Motor neuron (in vitro differentiated cells): ENCODE data around the gene STMN1. TPM values are rescaled to one million over a fixed set of nuclear protein-coding genes. Genes with fewer than 3 reads are reported as not detected.
"Not testable (repeated sequence)": the region's sequence is repeated elsewhere in the genome, so short reads cannot be mapped to it uniquely, and the experiment has no call there.

Source experiments
- ATAC-seq, 8 experiments: fragments of 200-7000 bp; cut with Tn5 transposase; replicated peaks in 6 of 8; 2 replicates each; pipeline ENCODE4 v1.8.0; 2021; ENCODE audit warnings: mild to moderate bottlenecking in 8 of 8, moderate library complexity in 8 of 8
- H3K27ac ChIP-seq, 2 donors: fragments of 250-450 bp; sonication (Bioruptor Pico); 2 replicates each; pipeline ENCODE4 v1.9.0; 2021; ENCODE audit warnings: antibody characterized with exemption in 2 of 2, mild to moderate bottlenecking in 2 of 2, moderate library complexity in 1 of 2
- H3K4me1 ChIP-seq, 2 donors: fragments of 250-450 bp; sonication (Bioruptor Pico); replicated peaks in 1 of 2; 2 replicates each; pipeline ENCODE4 v1.6.1; 2021; ENCODE audit warnings: antibody characterized with exemption in 2 of 2, mild to moderate bottlenecking in 2 of 2, moderate library complexity in 1 of 2
- H3K4me3 ChIP-seq, 5 donors: fragments of 250-450 bp; sonication (Bioruptor Pico); 2 replicates each; pipeline ENCODE4 v1.9.0; 2021; ENCODE audit warnings: antibody characterized with exemption in 5 of 5, mild to moderate bottlenecking in 5 of 5, moderate library complexity in 4 of 5
- WGBS, 10 experiments: fragments of 450-650 bp; shearing (Covaris generic); methylation state at CpG; one replicate each; pipeline ENCODE4 v1.0.0; 2022; 5-methylcytosine and 5-hydroxymethylcytosine counted together
- in situ Hi-C, 9 experiments: fragments of 400-800 bp; cut with MboI; loops; one replicate each; pipeline ENCODE4 v1.15.0; 2021; ENCODE audit warnings: low sequenced_read_pairs in 9 of 9, low pct_unique_long_range_greater_than_20kb in 2 of 9; ENCODE audit not compliant: unreplicated experiment in 9 of 9
- total RNA-seq, 8 experiments: library from RNA; unstranded; fragments of 300-600 nt; gene quantifications; 2 replicates each; pipeline versions ENCODE4 v1.2.3 to v1.2.4, GENCODE V29; 2022

STMN1 gene
- total RNA-seq, result 1,000 to 10,000 TPM in 3 of 8 experiments, 100 to 1,000 TPM in 4, 10 to 100 TPM in 1; 11.5 to 1,830 (median 781) TPM

DNA sequence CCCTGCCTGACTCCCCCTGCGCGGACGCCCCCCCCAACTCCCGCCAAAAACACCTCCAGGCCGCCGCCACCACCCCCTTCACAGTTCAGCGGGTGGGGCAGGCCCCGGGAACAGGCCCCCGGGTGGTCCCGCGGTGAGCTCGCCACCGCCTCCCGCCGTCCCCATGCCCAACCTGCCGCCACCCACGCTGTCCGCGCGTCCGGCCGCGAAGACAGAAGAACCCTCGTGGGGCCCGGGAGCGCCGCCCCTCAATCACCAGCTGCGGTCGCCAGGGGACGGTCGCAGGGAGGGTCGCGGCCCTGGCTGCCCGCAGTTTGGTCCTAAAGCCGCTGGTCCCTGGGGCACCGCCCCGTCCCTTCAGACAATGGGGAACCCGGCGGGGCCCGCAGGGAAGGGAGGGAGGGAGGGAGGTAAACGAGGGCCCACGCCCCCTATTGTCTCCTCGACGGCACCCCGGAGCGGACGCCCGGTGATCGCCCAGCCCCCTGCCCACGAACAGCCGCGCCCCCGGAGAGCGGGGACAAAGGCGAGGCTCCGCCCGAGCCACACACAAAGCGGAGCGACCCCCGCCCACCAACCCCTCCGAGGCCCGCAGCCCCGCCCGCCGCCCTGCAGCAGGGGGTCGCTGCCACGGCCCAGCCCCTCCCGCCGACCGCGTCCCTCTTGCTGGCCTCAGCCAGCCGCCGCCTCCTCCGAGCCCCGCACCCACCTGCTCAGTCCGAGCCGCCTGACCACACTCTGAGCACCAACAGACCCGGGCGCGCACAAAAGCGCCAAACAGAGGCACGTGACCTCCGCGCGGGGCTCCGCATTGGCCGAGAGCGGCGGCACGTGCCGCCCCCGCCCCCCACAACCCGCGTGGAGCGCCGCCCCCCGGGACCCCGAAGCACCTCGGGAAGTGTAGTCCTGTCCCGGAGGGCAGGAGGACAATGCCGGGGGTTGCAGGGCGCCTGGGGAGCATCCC lies at the start of gene STMN1:
Gene STMN1 (minus strand): TSS at position 740 of the 964 bp plus-strand sequence. CDS start 1,743 bp downstream, outside the sequence.
- peak within 1 kb of the TSS; percentile 68 to 83 (median 75) for H3K4me3 ChIP-seq
- in situ Hi-C loops, result no loop called here
- peak; percentile 65 to 87 (median 82) for ATAC-seq
- WGBS, 10 experiments, result 0% methylated on average over 2 of the region's 102 CpGs; no CpG with 5 or more reads in 9 of the 10 experiments
- H3K27ac ChIP-seq, result peak within 1 kb of the TSS; percentile 87 to 89
- peaks cover 44 to 45% of the 10 kb centered on the region in 2 donors for H3K4me1 ChIP-seq

DNA sequence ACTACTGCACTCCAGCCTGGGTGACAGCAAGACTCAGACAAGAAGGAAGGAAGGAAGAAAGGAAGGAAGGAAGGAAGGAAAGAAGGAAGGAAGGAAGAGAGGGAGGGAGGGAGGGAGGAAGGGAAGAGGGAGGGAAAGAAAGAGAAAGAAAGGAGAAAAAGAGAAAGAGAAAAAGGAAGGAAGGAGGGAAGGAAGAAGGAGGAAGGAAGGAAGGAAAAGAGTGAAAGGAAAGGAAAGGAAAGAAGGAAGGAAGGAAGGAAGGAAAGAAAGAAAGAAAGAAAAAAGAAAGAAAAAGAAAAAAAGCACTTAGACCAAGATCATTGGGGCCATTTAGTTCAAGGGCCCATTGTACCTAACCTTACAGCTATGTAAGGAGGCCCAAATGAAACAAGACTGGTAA lies 49.3 kb upstream of the STMN1 start:
- in situ Hi-C loops, result no loop called here
- H3K27ac ChIP-seq, result no peak overlapping the region
- H3K4me1 ChIP-seq, result peaks cover 0 to 10% of the 10 kb centered on the region in 2 donors
- ATAC-seq, result no peak
- no peak overlapping the region for H3K4me3 ChIP-seq

DNA sequence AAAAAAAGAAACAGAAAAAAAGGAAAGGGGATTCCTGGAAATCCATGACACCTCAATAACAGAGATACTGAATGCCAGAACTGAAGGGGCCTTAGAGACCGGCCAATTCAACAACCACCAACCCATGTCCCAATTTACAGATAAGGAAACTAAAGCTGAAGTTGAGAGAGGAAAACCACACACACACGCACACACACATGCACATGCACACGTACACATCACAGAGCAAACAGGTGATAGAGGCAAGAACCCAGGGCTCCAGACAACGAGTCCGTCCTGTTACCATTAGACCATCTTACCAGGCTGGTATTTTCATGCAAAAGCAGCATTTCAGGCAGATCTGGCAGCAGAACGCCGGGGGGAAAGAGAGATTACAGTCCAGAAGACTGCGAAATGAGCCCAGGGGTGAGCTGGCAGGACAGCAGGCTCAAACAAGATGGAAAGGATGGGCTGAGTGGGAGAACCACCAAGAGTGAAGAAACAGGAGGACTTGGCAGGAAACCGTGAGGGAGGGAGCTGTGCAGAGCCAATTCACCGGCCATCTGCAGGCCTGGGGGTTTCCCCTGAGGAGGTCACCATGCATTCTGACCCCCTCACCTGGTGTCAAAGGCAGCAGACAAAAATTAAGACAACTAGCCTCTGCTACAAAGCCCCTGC lies 48.2 kb upstream of the STMN1 start:
- ATAC-seq, result no peak
- peaks cover 0 to 10% of the 10 kb centered on the region in 2 donors for H3K4me1 ChIP-seq
- in situ Hi-C loops, result no loop called here
- no peak overlapping the region for H3K27ac ChIP-seq
- no peak overlapping the region for H3K4me3 ChIP-seq
- WGBS, 10 experiments, result 62 to 100% (median 76%) methylated on average over 1 to 9 of the region's 10 CpGs

DNA sequence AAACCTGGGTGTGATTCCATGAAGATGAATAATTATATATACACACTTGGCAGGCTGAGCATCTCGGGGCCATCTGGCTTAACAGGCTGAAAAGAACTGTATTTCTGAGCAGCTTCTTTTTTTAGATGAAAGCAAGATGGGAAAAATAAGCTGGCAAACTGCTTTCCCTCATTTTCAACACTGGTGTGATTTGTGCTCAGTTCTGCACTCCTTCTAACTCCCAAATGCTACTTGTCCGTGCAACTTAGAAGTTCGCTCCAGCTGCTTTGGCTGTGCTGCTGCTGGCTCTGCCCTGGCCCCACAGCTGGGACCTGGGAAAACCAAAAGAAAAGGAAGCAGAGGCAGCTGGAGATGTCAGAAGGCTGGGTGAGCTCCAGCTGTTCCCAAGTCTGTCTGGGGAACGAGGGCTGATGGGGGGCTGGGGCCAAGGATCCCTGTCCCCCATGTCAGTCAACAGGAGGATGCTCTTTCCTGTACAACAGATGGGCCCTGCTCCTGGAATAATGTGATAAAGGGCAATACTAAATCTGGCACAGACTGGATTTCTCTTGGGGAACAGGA lies 46.7 kb upstream of the STMN1 start:
- H3K4me3 ChIP-seq, result no peak overlapping the region
- in situ Hi-C loops, result no loop called here
- peaks cover 0 to 10% of the 10 kb centered on the region in 2 donors for H3K4me1 ChIP-seq
- peak in 6 of 8 experiments; percentile 26 to 89 (median 48) for ATAC-seq
- 0 to 83% (median 57%) methylated on average over 2 to 4 of the region's 4 CpGs; no CpG with 5 or more reads in 2 of the 10 experiments for WGBS, 10 experiments
- peak overlapping the region in 1 of 2 donors; percentile 19 for H3K27ac ChIP-seq

DNA sequence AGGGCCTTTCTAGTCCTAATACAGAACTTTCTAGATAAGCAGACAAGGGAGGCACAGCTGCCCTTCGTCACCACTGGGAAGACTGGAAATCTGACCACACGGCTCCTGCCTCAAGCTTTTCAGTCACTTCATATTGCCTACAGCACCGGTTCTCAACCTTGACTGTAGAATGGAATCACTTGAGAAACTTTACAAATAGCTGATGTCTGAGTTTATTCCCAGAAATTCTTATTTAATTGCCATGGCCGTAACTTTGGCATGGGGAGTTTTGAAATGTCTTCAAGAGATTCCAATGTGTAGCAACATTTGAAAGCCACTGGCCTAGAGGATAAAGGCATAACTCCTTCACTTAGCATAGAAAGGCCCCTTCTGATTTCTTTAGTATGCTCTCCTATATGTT lies 42.4 kb upstream of the STMN1 start:
- Histone ChIP-seq H3K4me3 (no peak overlapping the region), H3K4me1 (peaks cover 0 to 11% of the 10 kb centered on the region in 2 donors), H3K27ac (no peak overlapping the region)
- in situ Hi-C loops, result no loop called here
- no peak for ATAC-seq
- WGBS, 10 experiments, result 67 to 100% (median 90%) methylated on average over 1 to 4 of the region's 4 CpGs; no CpG with 5 or more reads in 1 of the 10 experiments

DNA sequence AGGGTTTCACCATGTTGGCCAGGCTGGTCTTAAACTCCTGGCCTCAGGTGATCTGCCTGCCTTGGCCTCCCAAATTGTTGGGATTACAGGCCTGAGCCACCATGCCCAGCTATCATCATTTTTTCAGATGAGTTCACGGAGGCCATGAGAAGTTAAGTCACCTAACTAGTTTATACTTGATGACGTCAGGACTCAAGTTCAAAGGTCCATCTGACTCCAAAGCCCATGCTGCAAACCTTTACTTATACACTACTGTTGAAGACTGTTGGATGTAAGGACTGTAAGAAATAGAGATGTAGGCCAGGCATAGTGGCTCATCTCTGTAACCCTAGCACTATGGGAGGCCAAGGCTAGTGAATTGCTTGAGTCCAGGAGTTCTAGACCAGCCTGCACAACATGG lies 40.8 kb upstream of the STMN1 start:
- Histone ChIP-seq H3K27ac (no peak overlapping the region), H3K4me3 (no peak overlapping the region), H3K4me1 (peaks cover 0 to 6% of the 10 kb centered on the region in 2 donors)
- no peak for ATAC-seq
- WGBS, 10 experiments, result 85 to 100% (median 100%) methylated on average over 1 to 2 of the region's 2 CpGs; no CpG with 5 or more reads in 6 of the 10 experiments
- in situ Hi-C loops, result no loop called here

DNA sequence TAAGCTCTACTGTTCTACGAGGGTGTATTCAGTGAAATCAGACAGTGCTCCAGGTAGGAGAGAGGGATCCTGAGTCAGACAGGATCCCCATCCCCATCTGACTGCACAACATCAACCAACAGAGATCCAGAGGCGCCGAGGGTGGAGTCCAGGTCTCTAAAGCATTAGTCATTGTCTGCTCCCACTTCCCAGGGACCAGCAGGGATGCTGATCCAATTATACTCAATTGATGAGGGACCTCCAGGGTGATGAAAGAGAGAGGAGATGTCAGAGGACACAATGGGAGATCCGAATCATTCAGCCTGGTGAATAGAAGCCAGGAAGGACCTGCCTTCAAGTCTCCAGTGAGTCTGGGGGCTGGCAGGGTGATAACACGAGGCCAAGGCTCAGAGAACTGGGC lies 39.5 kb upstream of the STMN1 start:
- WGBS, 10 experiments, result 31 to 100% (median 50%) methylated on average over 1 to 5 of the region's 5 CpGs; no CpG with 5 or more reads in 3 of the 10 experiments
- peak in 3 of 8 experiments; percentile 25 to 69 (median 28) for ATAC-seq
- Histone ChIP-seq H3K27ac (no peak overlapping the region), H3K4me1 (peaks cover 0 to 6% of the 10 kb centered on the region in 2 donors), H3K4me3 (no peak overlapping the region)
- in situ Hi-C loops, result no loop called here

DNA sequence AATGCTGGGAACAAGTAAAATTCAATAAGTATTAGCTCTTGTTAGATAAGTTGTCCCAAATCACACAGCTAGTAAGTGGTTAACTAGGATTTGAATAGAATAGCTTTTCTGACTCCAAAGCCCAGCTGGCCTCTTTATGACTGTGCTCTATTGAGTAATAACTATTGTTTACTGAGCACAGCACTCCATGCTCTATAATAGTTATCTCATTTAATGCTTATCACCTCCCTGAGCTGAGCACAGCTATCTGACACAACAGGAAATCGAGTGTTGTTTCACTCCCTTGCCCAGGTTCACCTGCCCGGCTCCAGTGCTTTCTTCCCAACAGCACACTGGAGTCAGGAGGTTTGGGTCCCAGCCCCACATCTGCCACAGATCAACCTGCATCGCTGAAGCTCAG lies 38.8 kb upstream of the STMN1 start:
- no peak overlapping the region for H3K4me3 ChIP-seq
- in situ Hi-C loops, result no loop called here
- no peak overlapping the region for H3K27ac ChIP-seq
- ATAC-seq, result no peak
- WGBS, 10 experiments, result 60 to 100% (median 91%) methylated on average over 1 to 3 of the region's 3 CpGs; no CpG with 5 or more reads in 2 of the 10 experiments
- H3K4me1 ChIP-seq, result peaks cover 0 to 6% of the 10 kb centered on the region in 2 donors

DNA sequence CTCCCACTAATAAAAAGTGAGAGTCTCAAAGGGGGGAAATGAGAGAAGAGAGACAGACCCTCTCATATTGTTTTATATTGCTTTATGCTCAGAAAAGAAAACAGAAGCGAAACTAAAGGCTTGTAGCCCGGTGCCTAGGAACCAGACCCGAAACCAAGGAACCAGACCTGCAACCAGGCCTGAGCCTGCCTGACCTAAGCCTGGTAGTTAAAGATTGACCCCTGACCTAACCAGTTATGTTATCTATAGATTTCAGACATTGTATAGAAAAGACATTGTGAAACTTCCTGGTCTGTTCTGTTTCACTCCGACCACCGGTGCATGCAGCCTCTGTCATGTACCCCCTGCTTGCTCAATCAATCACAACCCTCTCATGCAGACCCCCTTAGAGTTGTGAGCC lies 37.3 kb upstream of the STMN1 start:
- 24 to 96% (median 77%) methylated on average over 2 to 4 of the region's 5 CpGs; no CpG with 5 or more reads in 6 of the 10 experiments for WGBS, 10 experiments
- ATAC-seq, H3K27ac ChIP-seq, H3K4me3 ChIP-seq, in situ Hi-C loops, H3K4me1 ChIP-seq: not testable (repeated sequence)

DNA sequence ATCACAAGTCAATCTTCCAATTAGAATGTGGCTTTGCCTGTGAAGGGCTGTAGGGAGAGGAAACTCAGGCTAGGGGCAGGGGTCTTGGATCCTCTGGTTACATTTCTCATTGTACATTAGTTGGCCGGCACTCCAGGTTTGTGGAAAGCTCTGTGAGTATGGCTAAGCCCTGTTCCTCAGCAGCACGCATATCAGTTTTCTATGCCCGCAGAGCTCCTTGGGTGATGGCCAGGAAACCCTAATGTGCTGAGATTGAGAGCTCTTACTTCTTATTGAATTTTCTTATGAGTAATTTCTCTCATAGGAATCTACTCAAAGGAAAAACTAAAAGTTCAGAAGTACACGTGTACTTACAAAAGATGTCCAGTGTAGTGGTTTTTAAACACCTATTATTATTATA lies 30.7 kb upstream of the STMN1 start:
- no peak overlapping the region for H3K27ac ChIP-seq
- ATAC-seq, result no peak

DNA sequence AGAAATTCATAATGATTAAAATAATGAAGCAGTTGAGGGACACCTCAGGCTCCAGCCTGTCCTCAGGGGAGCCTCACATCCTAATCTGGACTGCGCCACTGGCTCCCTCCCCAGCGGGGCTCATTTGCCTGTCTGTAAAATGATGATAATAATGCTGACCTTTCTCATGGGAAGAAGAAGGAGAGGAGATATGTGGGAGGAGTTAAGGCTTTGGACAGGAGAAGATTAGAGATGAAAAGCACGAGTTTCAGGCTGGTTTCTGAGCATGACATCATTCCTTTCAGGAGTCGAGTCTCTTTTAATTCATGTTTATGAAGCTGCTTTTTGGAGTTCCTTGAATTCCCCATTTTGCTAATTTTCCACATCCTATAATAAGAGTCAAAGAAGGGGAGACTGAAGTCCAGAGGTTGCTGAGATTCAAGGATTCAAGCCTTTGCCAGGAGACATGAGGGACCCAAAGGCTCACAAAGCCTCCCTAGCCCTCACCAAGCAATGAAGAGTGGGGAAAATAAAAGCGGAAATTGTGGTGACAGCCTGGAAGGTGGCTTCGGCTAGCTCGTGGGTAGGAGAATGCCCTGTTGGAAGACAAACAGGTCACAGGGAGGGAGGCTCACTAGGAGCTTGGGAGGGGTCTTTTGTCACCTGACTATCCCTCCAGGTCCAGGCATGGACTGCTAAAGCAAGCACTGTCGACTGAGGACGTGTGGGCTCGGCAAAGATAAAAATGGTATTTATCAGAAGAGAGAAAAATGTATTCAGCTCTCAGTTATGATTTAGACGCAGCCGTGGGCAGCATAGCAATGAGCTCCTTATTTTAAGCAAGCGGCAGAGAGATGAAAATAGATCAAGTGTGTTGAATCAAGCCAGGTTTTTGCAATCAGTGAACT lies 27.5 kb upstream of the STMN1 start:
- Histone ChIP-seq H3K4me1 (peaks cover 21 to 25% of the 10 kb centered on the region in 2 donors), H3K4me3 (no peak overlapping the region), H3K27ac (peak overlapping the region; percentile 59 to 71)
- ATAC-seq, result peak in 5 of 8 experiments; percentile 81 to 88 (median 86)
- 40 to 82% (median 66%) methylated on average over 3 to 13 of the region's 13 CpGs for WGBS, 10 experiments
- in situ Hi-C loops, result no loop called here

More for the DNA sequence above, 30.7 kb upstream of the STMN1 start:
- in situ Hi-C loops, result no loop called here
- WGBS, 10 experiments, result 38 to 100% (median 92%) methylated on average over 1 to 4 of the region's 4 CpGs; no CpG with 5 or more reads in 3 of the 10 experiments
- H3K4me1 ChIP-seq, result peaks cover 21 to 22% of the 10 kb centered on the region in 2 donors
- H3K4me3 ChIP-seq, result no peak overlapping the region

DNA sequence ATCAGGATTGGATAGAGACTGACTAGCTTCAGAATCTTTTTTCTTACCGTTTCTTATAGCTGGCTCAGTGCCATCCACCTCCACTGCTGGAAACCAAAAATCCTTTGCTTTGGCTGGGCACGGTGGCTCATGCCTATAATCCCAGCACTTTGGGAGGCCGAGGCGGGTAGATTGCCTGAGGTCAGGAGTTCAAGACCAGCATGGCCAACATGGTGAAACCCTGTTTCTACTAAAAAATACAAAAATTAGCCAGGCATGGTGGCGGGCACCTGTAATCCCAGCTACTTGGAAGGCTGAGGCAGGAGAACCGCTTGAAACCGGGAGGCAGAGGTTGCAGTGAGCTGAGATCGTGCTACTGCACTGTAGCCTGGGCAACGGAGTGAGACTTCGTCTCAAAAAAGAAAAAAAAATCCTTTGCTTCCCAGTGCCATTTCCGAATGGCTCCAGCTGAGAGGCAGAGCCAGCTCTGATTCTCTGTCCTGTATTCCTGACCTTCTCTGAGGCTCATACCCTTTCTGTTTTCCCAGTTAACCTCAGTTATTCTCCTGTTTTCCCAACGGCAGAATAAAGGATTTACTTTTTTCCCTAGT lies 26.7 kb upstream of the STMN1 start:
- Histone ChIP-seq H3K27ac (peak overlapping the region in 1 of 2 donors; percentile 59), H3K4me1 (peaks cover 29 to 33% of the 10 kb centered on the region in 2 donors)
- in situ Hi-C loops, H3K4me3 ChIP-seq: not testable (repeated sequence)
- 20 to 88% (median 72%) methylated on average over 1 to 12 of the region's 12 CpGs; no CpG with 5 or more reads in 1 of the 10 experiments for WGBS, 10 experiments
- peak in 5 of 8 experiments; percentile 47 to 68 (median 54) for ATAC-seq
